T-cell (primary cell): ENCODE measurements around the gene PROSER3. TPM values are rescaled to one million over a fixed set of nuclear protein-coding genes. Genes with fewer than 3 reads are reported as not detected.

Source experiments
- ATAC-seq, 4 experiments: fragments of 200-7000 bp in 3 of 4; fragments of 150-1000 bp in 1 of 4; cut with Tn5 transposase; replicated peaks in 1 of 4; 1 replicate in 3 of 4; 2 replicates in 1 of 4; pipeline ENCODE4 v1.10.0; 2021; ENCODE audit warnings: moderate library complexity in 3 of 4, mild to moderate bottlenecking in 2 of 4, moderate number of reproducible peaks in 1 of 4
- CTCF ChIA-PET, 2 donors: fragments of 300-600 bp; sonication (Branson Sonifier 250); formaldehyde crosslinking; loops; one replicate each; lab custom pipeline; 2022; ENCODE audit warnings: antibody characterized with exemption in 2 of 2; lab: Charles Lee
- POLR2A ChIA-PET, 2 donors: fragments of 300-600 bp; sonication (Branson Sonifier 250); formaldehyde crosslinking; loops; one replicate each; lab custom pipeline; 2022; ENCODE audit warnings: antibody characterized with exemption in 2 of 2; lab: Charles Lee
- DNase-seq, 35 experiments: peaks; one replicate each; pipeline versions ENCODE4 v3.0.0 to v3.0.0-alpha.2; 2013 to 2023
- H3K27ac ChIP-seq: one replicate; pipeline ENCODE4 v1.5.1; 2013; ENCODE audit warnings: low read length
- H3K27me3 ChIP-seq, 2 experiments: replicated peaks in 1 of 2; 1 replicate in 1 of 2; 2 replicates in 1 of 2; pipeline versions ENCODE4 v1.6.1 to v1.7.0; 2013; ENCODE audit warnings: low read length in 1 of 2, mixed read lengths in 1 of 2; ENCODE audit not compliant: control insufficient read depth in 2 of 2, insufficient read depth in 2 of 2; ENCODE audit errors: extremely low read depth in 1 of 2
- H3K36me3 ChIP-seq, 2 donors: 1 replicate in 1 of 2; 2 replicates in 1 of 2; pipeline versions ENCODE4 v1.6.1 to v1.7.0; 2013; ENCODE audit warnings: low read length in 1 of 2; ENCODE audit not compliant: control insufficient read depth in 2 of 2, insufficient read depth in 1 of 2; ENCODE audit errors: extremely low read depth in 1 of 2
- H3K4me1 ChIP-seq, 2 experiments: 1 replicate in 1 of 2; 2 replicates in 1 of 2; pipeline versions ENCODE4 v1.6.1 to v1.7.0; 2013; ENCODE audit warnings: low read length in 2 of 2, mixed read lengths in 1 of 2; ENCODE audit not compliant: insufficient read depth in 2 of 2, control insufficient read depth in 1 of 2; ENCODE audit errors: extremely low read depth in 1 of 2
- H3K4me3 ChIP-seq, 2 donors: 1 replicate in 1 of 2; 2 replicates in 1 of 2; pipeline versions ENCODE4 v1.5.1 to v1.7.0; 2013; ENCODE audit warnings: mild to moderate bottlenecking in 2 of 2, low read length in 1 of 2, moderate library complexity in 1 of 2; ENCODE audit not compliant: control insufficient read depth in 1 of 2; ENCODE audit errors: extremely low read depth in 1 of 2
- H3K9me3 ChIP-seq: 2 replicates; pipeline ENCODE4 v1.7.0; 2013
- H3K27ac Mint-ChIP-seq, 2 donors: one replicate each; pipeline ENCODE4 v1.8.0; 2020 to 2021; ENCODE audit warnings: mild to moderate bottlenecking in 2 of 2, mixed read lengths in 2 of 2
- H3K27me3 Mint-ChIP-seq, 2 donors: one replicate each; pipeline ENCODE4 v1.8.0; 2021 to 2022; ENCODE audit warnings: mixed read lengths in 2 of 2
- H3K36me3 Mint-ChIP-seq: one replicate; pipeline ENCODE4 v1.8.0; 2021; ENCODE audit warnings: mixed read lengths
- H3K4me1 Mint-ChIP-seq, 3 donors: one replicate each; pipeline ENCODE4 v1.8.0; 2020 to 2022; ENCODE audit warnings: mixed read lengths in 3 of 3, mild to moderate bottlenecking in 1 of 3
- H3K4me3 Mint-ChIP-seq, 3 donors: one replicate each; pipeline ENCODE4 v1.8.0; 2020 to 2022; ENCODE audit warnings: mild to moderate bottlenecking in 3 of 3, mixed read lengths in 3 of 3, moderate library complexity in 3 of 3
- H3K9me3 Mint-ChIP-seq, 3 donors: one replicate each; pipeline ENCODE4 v1.8.0; 2020 to 2022; ENCODE audit warnings: mixed read lengths in 3 of 3
- WGBS: methylation state at CpG from one replicate; pipeline ENCODE4 v1.1.5; 2013; ENCODE audit warnings: missing lambda C conversion rate; ENCODE audit not compliant: insufficient coverage; 5-methylcytosine and 5-hydroxymethylcytosine counted together
- total RNA-seq, 35 experiments: library from RNA in 6 of 35; stranded (reverse) in 6 of 35; fragments of 120-200 nt in 1 of 35; gene quantifications; one replicate each; pipeline versions ENCODE4 v1.2.1 to v1.2.4 and lab custom pipeline; 2013 to 2026

Gene PROSER3
- total RNA-seq, 5 donors from 2014 or later (not counting 1 experiment from before 2014, with no cell fraction given): 31.3 to 52.1 (median 47.8) TPM

- H3K27me3 Mint-ChIP-seq: peaks cover 26% of the 10 kb centered on the region in 2 donors
- DNase-seq (no peak), ATAC-seq (no peak)
- no peaks in the 10 kb centered on the region for H3K4me1 Mint-ChIP-seq
- H3K27ac Mint-ChIP-seq: no peak overlapping the region
- Histone ChIP-seq H3K9me3 (no peaks in the 10 kb centered on the region), H3K36me3 (no peaks in the 10 kb centered on the region), H3K4me3 (no peak overlapping the region), H3K27ac (no peak overlapping the region), H3K4me1 (no peaks in the 10 kb centered on the region), H3K27me3 (peaks cover 2 to 36% of the 10 kb centered on the region in 2 experiments)
- CTCF ChIA-PET: no interaction called here
- 85% methylated on average over 3 of the region's 11 CpGs for WGBS
- no peaks in the 10 kb centered on the region for H3K36me3 Mint-ChIP-seq
- no peak overlapping the region for H3K4me3 Mint-ChIP-seq
- H3K9me3 Mint-ChIP-seq: no peaks in the 10 kb centered on the region
- POLR2A ChIA-PET: no interaction called here
Observed at GRCh38 chr19:35813043-35813890, 55.3 kb downstream of the PROSER3 start.

GRCh38 chr19:35816262-35816661 is 58.3 kb downstream of the PROSER3 start:
- POLR2A ChIA-PET: no interaction called here
- H3K27me3 Mint-ChIP-seq: peaks cover 22 to 30% of the 10 kb centered on the region in 2 donors
- DNase-seq: no peak
- Histone ChIP-seq H3K36me3 (no peaks in the 10 kb centered on the region), H3K27me3 (peaks cover 2 to 42% of the 10 kb centered on the region in 2 experiments), H3K27ac (no peak overlapping the region), H3K9me3 (no peaks in the 10 kb centered on the region), H3K4me1 (no peaks in the 10 kb centered on the region), H3K4me3 (no peak overlapping the region)
- H3K9me3 Mint-ChIP-seq: no peaks in the 10 kb centered on the region
- CTCF ChIA-PET: no interaction called here
- peak overlapping the region in 1 of 2 donors; percentile 6 for H3K27ac Mint-ChIP-seq
- H3K36me3 Mint-ChIP-seq: no peaks in the 10 kb centered on the region
- no peak for ATAC-seq
- H3K4me3 Mint-ChIP-seq: no peak overlapping the region
- WGBS: 30% methylated on average over 2 of the region's 6 CpGs
- H3K4me1 Mint-ChIP-seq: no peaks in the 10 kb centered on the region

- H3K4me1 ChIP-seq: no peaks in the 10 kb centered on the region
- Mint-ChIP-seq H3K4me3 (no peak overlapping the region), H3K9me3 (no peaks in the 10 kb centered on the region), H3K4me1 (no peaks in the 10 kb centered on the region), H3K36me3 (no peaks in the 10 kb centered on the region), H3K27ac (no peak overlapping the region), H3K27me3 (peaks cover 22 to 25% of the 10 kb centered on the region in 2 donors)
- CTCF ChIA-PET: no interaction called here
- H3K9me3 ChIP-seq: no peaks in the 10 kb centered on the region
- 89% methylated on average over 3 of the region's 9 CpGs for WGBS
- H3K27ac ChIP-seq: no peak overlapping the region
- no peak overlapping the region for H3K4me3 ChIP-seq
- ATAC-seq (no peak), DNase-seq (no peak)
- peaks cover 2 to 47% of the 10 kb centered on the region in 2 experiments for H3K27me3 ChIP-seq
- POLR2A ChIA-PET: no interaction called here
- H3K36me3 ChIP-seq: no peaks in the 10 kb centered on the region
Observed at GRCh38 chr19:35816846-35817245, 58.9 kb downstream of the PROSER3 start.

GRCh38 chr19:35818445-35818844 is 60.5 kb downstream of the PROSER3 start:
- H3K27ac Mint-ChIP-seq: no peak overlapping the region
- ChIA-PET CTCF (interaction anchor here in 1 of 2 donors (0.6 to 0.7 kb wide), 2 partner anchors 25 to 134 kb away, joined by 3 read pairs; no protein-coding TSS in a partner anchor), POLR2A (no interaction called here)
- Histone ChIP-seq H3K27me3 (peaks cover 2 to 43% of the 10 kb centered on the region in 2 experiments), H3K4me3 (no peak overlapping the region), H3K4me1 (no peaks in the 10 kb centered on the region), H3K27ac (no peak overlapping the region), H3K9me3 (no peaks in the 10 kb centered on the region), H3K36me3 (no peaks in the 10 kb centered on the region)
- no peak for DNase-seq
- no peak for ATAC-seq
- WGBS: 39% methylated on average over 3 of the region's 3 CpGs
- H3K9me3 Mint-ChIP-seq: no peaks in the 10 kb centered on the region
- no peaks in the 10 kb centered on the region for H3K36me3 Mint-ChIP-seq
- H3K27me3 Mint-ChIP-seq: peaks cover 23 to 32% of the 10 kb centered on the region in 2 donors
- no peaks in the 10 kb centered on the region for H3K4me1 Mint-ChIP-seq
- H3K4me3 Mint-ChIP-seq: no peak overlapping the region

Other genes starting within 250 kb of the PROSER3 start
- gene DMKN, start 244.5 kb upstream of the PROSER3 start, total RNA-seq: 1 to 10 TPM in 4 of 5 donors, not detected in 1; 1.8 to 2.3 (median 2.1) TPM
- under 1 TPM in 1 of 5 donors, not detected in 4; 0.23 TPM for gene SBSN, start 229.9 kb upstream of the PROSER3 start, total RNA-seq
- gene GAPDHS, start 224.7 kb upstream of the PROSER3 start, total RNA-seq: not detected
- 10 to 100 TPM; 27.5 to 46.6 (median 44.2) TPM for gene TMEM147, start 212.6 kb upstream of the PROSER3 start, total RNA-seq
- not detected for gene ATP4A, start 194.5 kb upstream of the PROSER3 start, total RNA-seq
- not detected for gene PMIS2, start 172.0 kb upstream of the PROSER3 start, total RNA-seq
- gene HAUS5, start 145.4 kb upstream of the PROSER3 start, total RNA-seq: 10 to 100 TPM; 25.5 to 34.1 (median 29.3) TPM
- gene RBM42, start 129.1 kb upstream of the PROSER3 start, total RNA-seq: 10 to 100 TPM; 37.6 to 74.0 (median 68.4) TPM
- gene ETV2, start 116.4 kb upstream of the PROSER3 start, total RNA-seq: 1 to 10 TPM in 2 of 5 donors, under 1 TPM in 2, not detected in 1; 0.67 to 2.1 (median 1.1) TPM
- 100 to 1,000 TPM; 199 to 248 (median 225) TPM for gene COX6B1, start 109.9 kb upstream of the PROSER3 start, total RNA-seq
- gene UPK1A, start 91.7 kb upstream of the PROSER3 start, total RNA-seq: under 1 TPM in 4 of 5 donors, not detected in 1; 0.20 to 0.56 (median 0.38) TPM
- gene ZBTB32, start 53.6 kb upstream of the PROSER3 start, total RNA-seq: 1 to 10 TPM; 1.2 to 4.1 (median 2.0) TPM
- gene KMT2B, start 40.2 kb upstream of the PROSER3 start, total RNA-seq: 100 to 1,000 TPM in 1 of 5 donors, 10 to 100 TPM in 4; 76.4 to 107 (median 92.5) TPM
- 100 to 1,000 TPM in 2 of 5 donors, 10 to 100 TPM in 3; 54.7 to 123 (median 98.1) TPM for gene IGFLR1, start 15.7 kb upstream of the PROSER3 start, total RNA-seq
- 10 to 100 TPM; 40.2 to 74.1 (median 49.3) TPM for gene U2AF1L4, start 12.8 kb upstream of the PROSER3 start, total RNA-seq
- 10 to 100 TPM; 21.2 to 33.5 (median 24.5) TPM for gene PSENEN, start 12.5 kb upstream of the PROSER3 start, total RNA-seq
- gene LIN37, start 9.6 kb upstream of the PROSER3 start, total RNA-seq: 10 to 100 TPM; 11.8 to 23.6 (median 22.8) TPM
- gene HSPB6, start 1.1 kb upstream of the PROSER3 start, total RNA-seq: under 1 TPM in 3 of 5 donors, not detected in 2; 0.44 to 0.69 (median 0.51) TPM
- 10 to 100 TPM; 19.7 to 38.5 (median 22.8) TPM for gene ARHGAP33, start 17.4 kb downstream of the PROSER3 start, total RNA-seq
- not detected for gene PRODH2, start 54.7 kb downstream of the PROSER3 start, total RNA-seq
- gene NPHS1, start 94.3 kb downstream of the PROSER3 start, total RNA-seq: under 1 TPM in 2 of 5 donors, not detected in 3; 0.06 to 0.33 TPM
- gene KIRREL2, start 98.7 kb downstream of the PROSER3 start, total RNA-seq: under 1 TPM; 0.16 to 0.28 (median 0.25) TPM
- gene APLP1, start 110.4 kb downstream of the PROSER3 start, total RNA-seq: 1 to 10 TPM in 1 of 5 donors, under 1 TPM in 3, not detected in 1; 0.15 to 1.3 (median 0.33) TPM
- gene NFKBID, start 142.4 kb downstream of the PROSER3 start, total RNA-seq: 10 to 100 TPM; 45.1 to 78.3 (median 51.4) TPM
- 100 to 1,000 TPM in 2 of 5 donors, 10 to 100 TPM in 3; 60.1 to 165 (median 77.2) TPM for gene HCST, start 144.4 kb downstream of the PROSER3 start, total RNA-seq
- gene TYROBP, start 150.1 kb downstream of the PROSER3 start, total RNA-seq: 1 to 10 TPM; 2.3 to 7.0 (median 2.9) TPM
- 10 to 100 TPM in 4 of 5 donors, 1 to 10 TPM in 1; 9.2 to 20.8 (median 15.3) TPM for gene LRFN3, start 178.2 kb downstream of the PROSER3 start, total RNA-seq
- 10 to 100 TPM; 10.2 to 30.5 (median 27.3) TPM for gene SDHAF1, start 237.0 kb downstream of the PROSER3 start, total RNA-seq